HepG2 (cell line): ENCODE data around the gene PEX10. TPM values are rescaled to one million over a fixed set of nuclear protein-coding genes. Genes with fewer than 3 reads are reported as not detected.
A peak's percentile ranks its signal among the peaks of the same experiment; 100 is the strongest.

Experiments used
- ATAC-seq: fragments of 200-7000 bp; cut with Tn5 transposase; 3 replicates; pipeline ENCODE4 v1.9.1; 2020; ENCODE audit warnings: mild to moderate bottlenecking, moderate library complexity
- BruUV-seq: library from RNA; stranded (reverse); fragments of 400-500 nt; replicated peaks from 2 replicates; lab custom pipeline; 2021; lab: Mats Ljungman, UMichigan
- CTCF ChIA-PET: fragments of 300-600 bp; formaldehyde crosslinking; extraction: SDS; loops from one replicate; lab custom pipeline; 2021; ENCODE audit warnings: low total read pairs, inconsistent platforms, low intra/inter-chr PET ratio; lab: Yijun Ruan, JAX
- POLR2A ChIA-PET: fragments of 350-600 bp; sonication (Branson Sonifier 250); formaldehyde crosslinking; loops from one replicate; lab custom pipeline; 2020; ENCODE audit warnings: antibody characterized with exemption, inconsistent platforms; lab: Yijun Ruan, JAX
- DNase-seq: peaks from one replicate; pipeline ENCODE4 v3.0.0-alpha.2; 2015; ENCODE audit warnings: low spot score
- FAIRE-seq: peaks from 3 replicates; lab custom pipeline; 2011; peaks lifted over from hg19 to GRCh38; lab: Jason Lieb, UNC
- H2AFZ ChIP-seq: one replicate; pipeline ENCODE4 v1.6.1; 2011; ENCODE audit warnings: low read length, inconsistent platforms
- H3K27ac ChIP-seq: fragments of 300-600 bp; 3 replicates; pipeline ENCODE4 v1.8.0; 2011; ENCODE audit warnings: mixed run types, mild to moderate bottlenecking, mixed read lengths, low read length, inconsistent platforms; ENCODE audit not compliant: insufficient read depth; ENCODE audit errors: extremely low read length
- H3K27me3 ChIP-seq, 2 experiments: fragments of 200-600 bp in 1 of 2; 2 replicates in 1 of 2; 3 replicates in 1 of 2; pipeline versions ENCODE4 v1.6.0 to v1.8.0; 2011; ENCODE audit warnings: low read length in 2 of 2, mild to moderate bottlenecking in 2 of 2, moderate library complexity in 2 of 2, inconsistent platforms in 1 of 2; ENCODE audit not compliant: insufficient read depth in 2 of 2, control insufficient read depth in 1 of 2
- H3K36me3 ChIP-seq, 2 experiments: fragments of 200-600 bp in 1 of 2; replicated peaks in 1 of 2; 2 replicates in 1 of 2; 3 replicates in 1 of 2; pipeline versions ENCODE4 v1.5.1 to v1.8.0; 2011; ENCODE audit warnings: low read length in 2 of 2, inconsistent platforms in 1 of 2; ENCODE audit not compliant: insufficient read depth in 2 of 2, control insufficient read depth in 1 of 2
- H3K4me1 ChIP-seq: 2 replicates; pipeline ENCODE4 v1.5.1; 2012; ENCODE audit warnings: low read length, inconsistent platforms; ENCODE audit not compliant: insufficient read depth
- H3K4me2 ChIP-seq: 2 replicates; pipeline ENCODE4 v1.6.0; 2011; ENCODE audit warnings: low read depth, low read length, inconsistent platforms
- H3K4me3 ChIP-seq, 3 experiments: fragments of 200-600 bp in 1 of 3; sonication (generic), shearing (Covaris generic) in 1 of 3; replicated peaks in 1 of 3; 2 replicates each; pipeline ENCODE4 v1.5.1; 2011 to 2016; ENCODE audit warnings: low read length in 3 of 3, inconsistent platforms in 2 of 3, low read depth in 2 of 3, mild to moderate bottlenecking in 2 of 3, control low read depth in 1 of 3, mixed read lengths in 1 of 3; ENCODE audit not compliant: insufficient read depth in 1 of 3
- H3K79me2 ChIP-seq: one replicate; pipeline ENCODE4 v1.6.1; 2011; ENCODE audit warnings: low read length, inconsistent platforms; ENCODE audit not compliant: insufficient read depth
- H3K9ac ChIP-seq: 2 replicates; pipeline ENCODE4 v1.6.0; 2011; ENCODE audit warnings: mild to moderate bottlenecking, low read depth, low read length, inconsistent platforms; ENCODE audit not compliant: insufficient read depth
- H3K9me3 ChIP-seq: 2 replicates; pipeline ENCODE4 v1.5.1; 2012; ENCODE audit warnings: mild to moderate bottlenecking, low read length
- H4K20me1 ChIP-seq: 2 replicates; pipeline ENCODE4 v1.6.0; 2011; ENCODE audit warnings: inconsistent platforms, mild to moderate bottlenecking, low read length, moderate library complexity; ENCODE audit not compliant: insufficient read depth
- AGO1 ChIP-seq: fragments of 200-400 bp; formaldehyde crosslinking; IDR thresholded peaks from 2 replicates; pipeline ENCODE4 v1.6.1; 2017; ENCODE audit warnings: mild to moderate bottlenecking, low read depth, low read length, moderate library complexity; ENCODE audit not compliant: poor library complexity, severe bottlenecking
- BCL6 ChIP-seq: IDR thresholded peaks from 2 replicates; pipeline ENCODE4 v1.6.1; 2016; ENCODE audit warnings: missing genetic modification reagents, missing compliant biosample characterization
- GPBP1L1 ChIP-seq: sonication (generic); formaldehyde crosslinking; IDR thresholded peaks from 2 replicates; pipeline ENCODE4 v1.5.0; 2020; ENCODE audit warnings: mild to moderate bottlenecking, missing genetic modification reagents
- KDM2A ChIP-seq: sonication (generic); formaldehyde crosslinking; IDR thresholded peaks from 2 replicates; pipeline ENCODE4 v1.4.0; 2020; ENCODE audit warnings: low read depth, missing genetic modification reagents, borderline replicate concordance
- NFIB ChIP-seq: sonication (generic); formaldehyde crosslinking; IDR thresholded peaks from 2 replicates; pipeline ENCODE4 v1.9.0; 2021; ENCODE audit warnings: missing genetic modification reagents, mild to moderate bottlenecking, borderline replicate concordance
- NFYB ChIP-seq: sonication (generic); formaldehyde crosslinking; IDR thresholded peaks from 2 replicates; pipeline ENCODE4 v1.4.0; 2020; ENCODE audit warnings: missing genetic modification reagents
- NRL ChIP-seq: sonication (generic); formaldehyde crosslinking; IDR thresholded peaks from 2 replicates; pipeline ENCODE4 v1.5.0; 2020; ENCODE audit warnings: missing genetic modification reagents, mild to moderate bottlenecking, moderate library complexity, borderline replicate concordance
- POLR2A ChIP-seq, 2 experiments: IDR thresholded peaks; 2 replicates each; pipeline ENCODE4 v1.6.1; 2011; ENCODE audit warnings: low read depth in 2 of 2, low read length in 2 of 2, mild to moderate bottlenecking in 1 of 2, moderate library complexity in 1 of 2; ENCODE audit not compliant: insufficient read depth in 1 of 2
- POLR2AphosphoS2 ChIP-seq: IDR thresholded peaks from 2 replicates; pipeline ENCODE4 v1.6.1; 2011; ENCODE audit warnings: low read depth, low read length, improper control_type of control experiment
- POLR2G ChIP-seq: fragments of 200-400 bp; formaldehyde crosslinking; IDR thresholded peaks from 2 replicates; pipeline ENCODE4 v1.6.1; 2018; ENCODE audit warnings: mild to moderate bottlenecking, low read depth, low read length, moderate library complexity
- RBFOX2 ChIP-seq: fragments of 200-400 bp; formaldehyde crosslinking; IDR thresholded peaks from 2 replicates; pipeline ENCODE4 v1.6.1; 2017; ENCODE audit warnings: low read depth, mild to moderate bottlenecking, low read length
- SNAPC2 ChIP-seq: sonication (generic); formaldehyde crosslinking; IDR thresholded peaks from 2 replicates; pipeline ENCODE4 v1.8.1; 2022; ENCODE audit warnings: mild to moderate bottlenecking, missing genetic modification reagents
- THYN1 ChIP-seq: sonication (generic); formaldehyde crosslinking; IDR thresholded peaks from 2 replicates; pipeline ENCODE4 v1.8.1; 2023; ENCODE audit warnings: low read depth, mild to moderate bottlenecking, moderate library complexity, missing genetic modification reagents, borderline replicate concordance
- TRAFD1 ChIP-seq: sonication (generic); formaldehyde crosslinking; IDR thresholded peaks from 2 replicates; pipeline ENCODE4 v1.5.1; 2020; ENCODE audit warnings: missing genetic modification reagents, mild to moderate bottlenecking, borderline replicate concordance
- ZFP36 ChIP-seq: fragments of 150-350 bp; IDR thresholded peaks from 2 replicates; pipeline ENCODE4 v1.6.1; 2018; ENCODE audit warnings: borderline replicate concordance, low read length, low read depth; ENCODE audit not compliant: partially characterized antibody
- ZNF317 ChIP-seq: sonication (generic); formaldehyde crosslinking; IDR thresholded peaks from 2 replicates; pipeline ENCODE4 v1.5.0; 2020; ENCODE audit warnings: mild to moderate bottlenecking, missing genetic modification reagents
- ZNF563 ChIP-seq: sonication (generic); formaldehyde crosslinking; IDR thresholded peaks from 2 replicates; pipeline ENCODE4 v1.8.0; 2022; ENCODE audit warnings: mild to moderate bottlenecking, moderate library complexity, missing genetic modification reagents
- ZNF746 ChIP-seq: sonication (generic); formaldehyde crosslinking; IDR thresholded peaks from 2 replicates; pipeline ENCODE4 v1.8.0; 2022; ENCODE audit warnings: mild to moderate bottlenecking, missing genetic modification reagents
- ZNF878 ChIP-seq: sonication (generic); formaldehyde crosslinking; IDR thresholded peaks from 2 replicates; pipeline ENCODE4 v1.8.1; 2023; ENCODE audit warnings: mild to moderate bottlenecking, missing genetic modification reagents, moderate library complexity
- WGBS: methylation state at CpG from one replicate; pipeline ENCODE4 v1.1.6; 2017; ENCODE audit warnings: low lambda C conversion rate; 5-methylcytosine and 5-hydroxymethylcytosine counted together
- in situ Hi-C: cut with HindIII; loops from 2 replicates; pipeline ENCODE4 v1.10.0; 2017; ENCODE audit warnings: low pct_unique_long_range_greater_than_20kb; ENCODE audit not compliant: extremely low pct_ligation_motif_present
- intact Hi-C: fragments of 100-400 bp; cut with micrococcal nuclease; formaldehyde crosslinking; loops from one replicate; pipeline ENCODE4 v1.10.0; 2022; ENCODE audit not compliant: unreplicated experiment
- polyA plus RNA-seq, 8 experiments: library from polyadenylated mRNA; depleted of rRNA in 3 of 8; stranded (reverse) in 7 of 8; unstranded in 1 of 8; fragments of >200 nt; fragmentation: Illumina TruSeq in 4 of 8; extraction: Trizol in 4 of 8; gene quantifications; 2 replicates each; pipeline versions ENCODE4 v1.2.1 to v1.2.3, GENCODE V29; 2011 to 2016; ENCODE audit warnings: low read depth in 4 of 8, missing spikeins in 1 of 8, mixed read lengths in 1 of 8; ENCODE audit not compliant: insufficient read depth in 1 of 8
- total RNA-seq, 5 experiments: library from RNA; depleted of rRNA; stranded (reverse); fragments of >200 nt; fragmentation: Illumina TruSeq; extraction: Trizol; gene quantifications; 2 replicates each; pipeline ENCODE4 v1.2.3, GENCODE V29; 2016; ENCODE audit warnings: low read depth in 1 of 5
- TF ChIP-seq, protein P1 (sequence below): IDR thresholded peaks from 2 replicates; pipeline ENCODE4 v1.6.1; 2016; ENCODE audit warnings: missing biosample characterization, missing genetic modification reagents, low read depth

The PEX10 gene
- total and polyA plus RNA-seq, 2 of the 13 experiments (the other 11 are each of a cell fraction or from before 2014, with no cell fraction given) = 16.1 to 39.6 TPM

DNA sequence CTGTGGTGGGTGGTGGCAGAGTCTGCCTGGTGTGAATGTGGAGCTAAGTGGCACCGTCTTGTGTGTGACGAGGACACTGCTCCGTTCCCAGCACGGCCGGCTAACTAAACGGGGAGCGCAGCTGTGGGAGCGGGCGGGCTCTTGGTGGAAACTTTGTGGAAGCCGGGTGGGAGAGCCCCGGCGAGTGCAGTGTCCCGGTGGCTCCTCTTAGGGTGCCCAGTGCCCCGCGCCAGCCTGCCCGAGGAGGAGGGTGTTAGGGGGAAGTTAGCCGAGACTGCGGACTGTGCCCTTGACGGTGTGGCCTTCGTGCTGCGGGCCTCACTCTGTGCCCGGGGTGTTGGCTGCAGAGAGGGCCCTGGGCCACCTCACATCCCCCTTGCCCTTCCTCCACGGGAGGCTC lies 9.9 kb downstream of the PEX10 start:
- no peak overlapping the region for H3K4me3 ChIP-seq
- no peak overlapping the region for H3K4me2 ChIP-seq
- H3K27ac ChIP-seq = no peak overlapping the region
- H4K20me1 ChIP-seq = no peaks in the 10 kb centered on the region
- no TSS peak for BruUV-seq
- no peaks in the 10 kb centered on the region for H3K27me3 ChIP-seq
- intact Hi-C loops = no loop called here
- no peaks in the 10 kb centered on the region for H3K9me3 ChIP-seq
- no peak for DNase-seq
- no peaks in the 10 kb centered on the region for H3K79me2 ChIP-seq
- ATAC-seq = no peak; the same call in 2 of the 3 replicates
- no peak for FAIRE-seq
- 98% methylated on average over 13 of the region's 23 CpGs for WGBS
- H3K9ac ChIP-seq = no peak overlapping the region
- H2AFZ ChIP-seq = no peak overlapping the region
- H3K36me3 ChIP-seq = peaks cover 34 to 85% of the 10 kb centered on the region in 2 experiments
- CTCF ChIA-PET = no interaction called here
- POLR2A ChIA-PET = no interaction called here
- no peaks in the 10 kb centered on the region for H3K4me1 ChIP-seq
- in situ Hi-C loops = no loop called here
- TF ChIP-seq NFIB (CRISPR knock-in tag) = no peak
- no peak for TF ChIP-seq ZNF317 (CRISPR knock-in tag)
- no peak for TF ChIP-seq THYN1
- no peak for TF ChIP-seq NFYB (CRISPR knock-in tag)
- TF ChIP-seq, protein P1, sequence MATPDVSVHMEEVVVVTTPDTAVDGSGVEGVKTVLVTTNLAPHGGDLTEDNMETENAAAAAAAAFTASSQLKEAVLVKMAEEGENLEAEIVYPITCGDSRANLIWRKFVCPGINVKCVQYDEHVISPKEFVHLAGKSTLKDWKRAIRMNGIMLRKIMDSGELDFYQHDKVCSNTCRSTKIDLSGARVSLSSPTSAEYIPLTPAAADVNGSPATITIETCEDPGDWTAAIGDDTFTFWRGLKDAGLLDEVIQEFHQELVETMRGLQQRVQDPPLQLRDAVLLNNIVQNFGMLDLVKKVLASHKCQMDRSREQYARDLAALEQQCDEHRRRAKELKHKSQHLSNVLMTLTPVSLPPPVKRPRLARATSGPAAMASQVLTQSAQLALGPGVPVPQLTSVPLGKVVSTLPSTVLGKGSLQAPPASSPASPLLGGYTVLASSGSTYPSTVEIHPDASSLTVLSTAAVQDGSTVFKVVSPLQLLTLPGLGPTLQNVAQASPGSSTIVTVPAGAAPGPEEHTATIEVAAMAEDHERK (CRISPR knock-in tag) = no peak
- TF ChIP-seq BCL6 = no peak
- TF ChIP-seq ZNF878 (CRISPR knock-in tag) = no peak
- TF ChIP-seq GPBP1L1 (CRISPR knock-in tag) = no peak
- no peak for TF ChIP-seq NRL (CRISPR knock-in tag)
- TF ChIP-seq TRAFD1 (CRISPR knock-in tag) = no peak
- TF ChIP-seq ZNF563 = no peak
- TF ChIP-seq POLR2G = no peak
- peak; percentile 56 for TF ChIP-seq AGO1
- 0 out of 4 replicates have a peak, but pooled peaks of 1 of the 2 experiments have one; percentile 18 for TF ChIP-seq POLR2A (IDR thresholded peaks at IDR 0.05; ENCODE audit: insufficient read depth in 1 of 2, low read depth in 2 of 2, low read length in 2 of 2)
- TF ChIP-seq SNAPC2 (CRISPR knock-in tag) = no peak
- TF ChIP-seq POLR2AphosphoS2 = no peak
- TF ChIP-seq ZFP36 = no peak
- no peak for TF ChIP-seq ZNF746 (CRISPR knock-in tag)
- TF ChIP-seq KDM2A (CRISPR knock-in tag) = no peak
- 0 out of 2 replicates have a peak, but pooled peaks have one; percentile 35 for TF ChIP-seq RBFOX2
